Measurements from ENCODE around the gene CYP26C1.

CYP26C1 gene

DNA sequence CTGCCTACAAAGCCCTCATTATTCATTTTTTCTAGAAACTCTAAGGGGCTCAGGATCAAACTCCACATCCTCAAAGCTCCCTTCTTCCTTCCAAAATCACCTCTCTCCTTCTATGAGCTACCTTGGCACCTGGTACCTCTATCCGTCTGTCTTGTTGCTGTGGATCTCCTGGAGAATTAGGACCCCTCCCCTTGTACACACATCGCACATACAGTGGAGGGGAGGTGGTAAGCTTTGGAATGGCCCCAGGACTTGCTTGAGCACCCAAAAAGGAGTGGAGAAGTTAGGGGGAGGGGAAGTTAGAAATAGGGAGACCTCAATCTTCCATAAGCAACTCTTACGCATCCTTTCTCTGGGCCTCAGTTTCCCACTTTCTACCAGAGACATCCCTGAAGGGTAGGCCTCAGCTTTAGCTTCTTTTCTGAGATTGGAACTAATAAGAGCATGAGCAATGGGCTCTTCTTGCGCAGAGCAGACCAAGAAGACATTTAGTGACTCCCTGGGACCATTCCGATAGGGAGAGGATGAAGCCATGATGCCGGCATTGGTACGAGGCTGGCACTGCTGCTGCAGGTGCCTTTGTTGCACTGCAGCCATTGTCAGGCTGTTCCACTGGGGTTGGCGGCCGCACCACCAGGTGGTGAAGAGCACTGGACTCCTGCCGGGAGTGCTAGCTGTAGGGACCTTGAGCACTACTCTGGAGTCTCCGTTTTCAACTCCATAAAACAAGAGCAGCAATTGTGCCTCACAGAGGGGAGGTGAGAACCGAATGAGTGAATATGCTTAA, 4.5 kb downstream of the CYP26C1 start:
- no peak for DNase-seq (ENCODE audit: low read depth in 2 of 2)

DNA sequence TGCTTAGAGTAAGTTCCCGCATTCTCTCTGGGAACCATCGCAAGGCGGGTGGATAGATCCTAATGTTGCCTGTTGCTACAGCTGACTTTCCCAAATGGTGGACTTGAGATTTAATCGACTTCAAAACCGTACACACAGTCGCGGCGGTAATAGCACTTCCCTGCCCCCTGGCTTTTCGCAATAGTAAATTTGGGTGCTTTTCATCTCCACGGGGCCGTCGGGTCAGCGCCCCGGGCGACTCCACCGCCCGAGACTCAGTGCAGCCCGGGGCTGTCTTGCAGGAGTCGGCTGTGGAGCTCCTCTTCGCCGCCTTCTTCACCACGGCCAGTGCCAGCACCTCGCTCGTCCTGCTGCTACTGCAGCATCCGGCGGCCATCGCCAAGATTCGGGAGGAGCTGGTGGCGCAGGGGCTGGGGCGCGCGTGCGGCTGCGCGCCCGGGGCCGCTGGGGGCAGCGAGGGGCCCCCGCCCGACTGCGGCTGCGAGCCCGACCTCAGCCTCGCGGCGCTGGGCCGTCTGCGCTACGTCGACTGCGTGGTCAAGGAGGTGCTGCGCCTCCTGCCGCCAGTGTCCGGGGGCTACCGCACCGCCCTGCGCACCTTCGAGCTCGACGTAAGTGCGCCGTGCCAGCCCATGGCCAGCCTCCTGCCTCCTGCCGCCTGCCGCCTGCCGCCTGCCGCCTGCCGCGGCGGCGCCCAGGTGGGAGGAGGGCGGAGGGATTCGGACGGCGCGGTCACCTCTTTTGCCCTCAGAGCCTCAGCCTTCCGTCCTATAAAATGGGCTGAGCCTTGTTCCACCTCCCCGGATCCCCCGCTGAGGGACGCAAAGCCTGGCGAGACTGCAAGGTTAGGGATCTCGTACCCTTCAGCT, 5.3 kb downstream of the CYP26C1 start:
- DNase-seq (ENCODE audit: low read depth in 2 of 2), result no peak

DNA sequence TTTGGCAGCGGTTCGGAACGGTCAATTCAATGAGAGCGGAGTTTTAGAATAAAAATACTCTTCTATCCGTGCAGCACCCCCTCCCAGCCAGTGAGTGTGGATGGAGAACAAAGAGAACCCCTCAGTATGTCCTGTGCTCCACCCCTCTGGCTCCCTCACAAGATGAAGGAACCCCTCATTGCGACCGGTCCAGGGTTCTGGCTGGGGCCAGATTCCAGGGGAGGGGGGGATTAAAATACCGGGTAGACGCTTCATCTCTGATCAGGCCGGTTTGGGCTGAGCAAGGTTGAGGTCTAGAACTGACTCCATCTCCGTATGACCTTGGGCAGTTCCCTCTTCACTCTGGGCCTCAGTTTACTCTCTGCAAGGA, 5.9 kb downstream of the CYP26C1 start:
- DNase-seq (ENCODE audit: low read depth in 2 of 2), result no peak

DNA sequence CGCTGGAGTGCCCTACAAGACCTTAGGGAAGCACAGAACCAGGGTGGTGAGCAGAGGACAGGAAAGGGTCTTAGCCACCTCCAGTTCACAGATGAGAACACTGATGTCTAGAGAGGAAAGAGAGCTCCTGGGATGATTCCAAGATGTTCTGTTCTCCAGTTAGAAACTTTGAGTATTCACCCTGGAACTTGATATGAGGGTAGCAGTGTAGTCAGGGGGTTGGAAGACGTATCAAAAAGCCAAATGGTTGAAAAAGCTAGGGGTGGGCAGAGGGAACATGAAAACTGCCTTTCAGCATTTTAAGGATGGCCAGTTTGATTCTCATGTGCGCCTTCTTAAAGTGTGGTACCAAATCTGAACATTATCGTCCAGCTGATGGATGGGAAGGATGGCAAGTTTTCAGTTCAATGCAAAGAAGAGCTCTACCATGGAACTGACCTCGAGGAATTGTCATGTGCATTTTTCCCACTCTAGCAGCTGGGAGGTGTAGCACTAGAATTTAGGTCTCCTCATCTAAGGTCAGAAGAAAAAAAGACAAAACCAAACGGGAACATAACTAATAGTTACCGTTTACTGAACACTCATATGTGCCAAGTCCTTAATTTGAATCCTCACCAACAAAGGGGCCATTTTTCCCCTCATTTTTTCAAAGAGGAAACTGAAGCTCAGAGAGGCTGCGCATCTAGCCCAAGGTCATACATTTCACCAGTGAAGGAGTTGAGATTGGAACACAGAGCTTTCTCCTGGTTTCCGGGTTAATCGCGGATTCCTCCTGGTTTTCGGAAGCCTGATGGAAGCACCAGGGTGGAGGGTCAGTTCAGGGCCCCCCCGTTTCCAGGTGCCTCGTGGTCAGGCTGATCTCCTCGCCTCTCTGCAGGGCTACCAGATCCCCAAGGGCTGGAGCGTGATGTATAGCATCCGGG, 7.1 kb downstream of the CYP26C1 start:
- no peak for DNase-seq (ENCODE audit: low read depth in 2 of 2)

DNA sequence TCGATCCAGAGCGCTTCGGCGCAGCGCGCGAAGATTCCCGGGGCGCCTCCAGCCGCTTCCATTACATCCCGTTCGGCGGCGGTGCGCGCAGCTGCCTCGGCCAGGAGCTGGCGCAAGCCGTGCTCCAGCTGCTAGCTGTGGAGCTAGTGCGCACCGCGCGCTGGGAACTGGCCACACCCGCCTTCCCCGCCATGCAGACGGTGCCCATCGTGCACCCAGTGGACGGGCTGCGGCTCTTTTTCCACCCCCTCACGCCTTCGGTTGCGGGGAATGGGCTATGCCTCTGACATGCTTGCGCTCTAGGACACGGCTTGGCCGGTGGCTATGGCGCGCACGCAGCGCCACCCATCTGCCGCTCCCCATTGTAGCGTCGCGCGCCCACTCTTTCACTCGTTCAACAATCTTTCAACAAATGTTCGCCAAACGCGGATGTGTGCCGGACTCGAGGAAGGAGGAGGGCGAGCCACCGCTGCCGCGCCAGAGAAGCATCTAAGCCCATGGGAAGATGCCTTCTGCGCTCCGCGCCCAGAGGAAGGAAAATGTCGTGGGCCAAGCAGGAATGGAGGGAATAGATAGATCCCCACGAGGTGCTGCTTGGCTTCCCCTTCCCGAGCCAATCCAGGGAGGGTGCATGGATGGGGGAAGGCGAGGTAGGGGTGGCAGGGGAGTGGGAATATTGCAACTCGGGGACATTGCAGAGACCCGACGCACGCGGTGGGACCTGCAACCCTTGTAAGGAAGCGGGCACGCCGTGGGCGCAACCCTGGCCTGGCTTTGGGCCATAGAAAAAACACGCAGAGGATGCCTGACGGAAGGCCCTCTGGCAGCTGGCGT, 8.0 kb downstream of the CYP26C1 start:
- DNase-seq (ENCODE audit: low read depth in 2 of 2), result no peak

DNA sequence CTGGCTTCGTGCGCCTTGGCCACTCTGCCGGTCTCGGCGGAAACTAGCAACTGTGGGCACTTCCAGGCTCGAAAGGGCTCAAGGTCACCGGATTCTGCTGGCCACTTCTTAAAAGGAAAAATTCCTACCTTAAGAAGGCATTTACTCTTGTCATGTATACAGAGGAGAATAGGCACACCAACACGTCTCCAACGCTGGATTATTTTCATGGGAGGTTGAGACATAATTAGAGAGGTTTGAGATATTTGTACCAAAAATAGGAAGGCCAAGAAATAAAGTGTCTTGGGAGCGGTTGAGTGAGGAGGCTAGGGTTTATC, 8.6 kb downstream of the CYP26C1 start:
- no peak for DNase-seq (ENCODE audit: low read depth in 2 of 2)

DNA sequence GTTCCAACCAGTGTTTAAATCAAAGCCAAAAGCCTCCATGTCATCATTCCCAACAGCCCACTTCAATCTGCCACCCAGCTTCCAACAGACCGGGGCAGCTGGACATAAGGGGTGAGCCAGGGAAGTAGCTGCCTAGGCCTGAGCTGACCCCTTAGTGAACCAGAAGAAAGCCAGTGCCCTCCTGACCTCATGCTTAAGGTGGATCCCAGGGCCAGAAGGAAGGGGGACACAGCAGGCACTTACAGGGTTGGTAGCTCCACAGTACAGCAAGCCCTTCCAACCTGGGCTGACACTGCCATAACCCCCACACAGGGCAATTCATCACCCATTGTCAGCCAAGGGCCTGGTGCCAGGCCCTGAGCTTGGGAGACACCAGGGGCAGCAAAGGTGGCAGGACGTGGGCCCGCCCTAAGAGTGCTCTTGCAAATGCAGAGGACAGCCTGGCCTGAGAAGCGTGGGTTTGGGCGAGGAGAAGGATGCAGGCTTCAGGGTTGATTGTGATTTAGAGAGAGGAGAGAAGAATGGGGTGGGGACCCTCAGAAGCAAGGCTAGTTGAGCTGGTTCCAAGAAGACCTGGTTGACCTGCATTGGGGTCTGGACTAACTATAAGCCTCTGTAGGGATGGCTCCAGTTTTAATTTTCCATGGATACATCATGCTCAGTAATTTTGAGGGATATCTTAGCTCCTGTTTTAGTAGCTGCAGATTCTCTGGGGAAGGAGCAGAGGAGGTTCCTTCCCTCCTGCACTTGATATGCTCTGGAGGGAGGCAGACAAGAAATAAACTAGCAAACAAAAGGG, 10.0 kb downstream of the CYP26C1 start:
- DNase-seq (ENCODE audit: low read depth in 2 of 2), result no peak

DNA sequence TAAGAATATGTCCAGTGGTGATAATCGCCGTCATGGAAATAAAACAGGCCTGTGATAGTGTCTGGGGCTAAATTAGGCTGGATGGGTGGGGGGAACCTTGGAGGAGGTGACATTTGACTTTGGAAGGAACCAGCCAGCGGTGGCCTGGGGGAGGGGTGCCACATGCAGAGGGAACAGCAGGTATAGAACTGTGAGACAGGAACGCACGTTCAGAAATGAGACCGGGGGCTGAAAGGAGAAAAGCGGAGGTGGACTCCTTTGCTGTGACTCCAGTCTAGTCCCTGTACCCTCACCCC, 10.5 kb downstream of the CYP26C1 start:
- no peak for DNase-seq (ENCODE audit: low read depth in 2 of 2)

DNA sequence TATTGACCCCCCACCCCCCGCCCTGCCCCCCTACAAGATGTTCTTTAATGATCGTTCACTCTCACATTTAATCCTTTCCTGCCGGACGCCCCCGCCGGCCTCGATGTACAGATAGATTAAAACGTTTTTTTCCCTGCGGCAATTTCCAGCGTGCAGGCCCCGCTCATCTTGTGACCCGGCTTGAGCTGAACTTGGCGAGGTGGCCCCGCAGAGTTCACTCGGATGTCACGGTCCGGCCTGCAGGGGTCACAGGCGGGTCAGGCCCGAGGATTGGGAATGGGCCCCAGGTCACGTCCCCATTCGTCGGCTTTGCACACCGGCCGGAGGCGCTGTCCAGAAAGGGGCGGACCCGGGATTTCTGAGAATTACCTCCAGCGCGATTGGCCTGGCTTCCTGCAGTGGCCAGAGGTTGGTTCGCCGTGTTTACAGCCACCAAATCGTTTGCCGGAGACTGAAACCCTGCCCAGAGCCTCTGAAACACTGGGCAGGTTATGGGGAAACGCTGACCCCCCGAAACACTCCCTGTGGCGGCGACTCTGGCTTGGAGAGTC, 11.2 kb downstream of the CYP26C1 start:
- no peak for DNase-seq (ENCODE audit: low read depth in 2 of 2)

DNA sequence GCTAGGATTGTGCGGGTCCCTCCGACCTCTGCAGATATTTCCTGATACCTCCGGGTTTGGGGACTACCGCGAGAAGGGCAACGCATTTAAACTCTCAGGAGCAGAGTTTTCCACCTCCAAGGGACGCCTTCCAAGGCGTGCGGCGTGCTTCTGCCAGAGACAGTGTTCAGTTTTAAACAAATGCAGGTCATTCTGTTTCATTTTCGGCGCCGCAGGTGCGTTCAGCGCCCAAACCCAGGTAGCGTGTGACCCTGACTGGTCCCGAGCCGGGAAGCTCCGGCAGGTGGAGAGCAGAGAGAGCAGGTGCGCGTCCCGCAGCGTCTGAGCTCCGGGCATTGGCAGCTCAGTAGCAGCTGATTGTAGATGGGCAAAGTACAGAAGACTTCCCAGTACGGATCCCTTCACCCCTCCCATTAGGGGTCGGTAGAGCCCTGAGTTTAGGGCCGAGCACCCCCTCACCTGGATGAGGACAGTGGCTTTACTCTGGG, 11.7 kb downstream of the CYP26C1 start:
- no peak for DNase-seq (ENCODE audit: low read depth in 2 of 2)

DNA sequence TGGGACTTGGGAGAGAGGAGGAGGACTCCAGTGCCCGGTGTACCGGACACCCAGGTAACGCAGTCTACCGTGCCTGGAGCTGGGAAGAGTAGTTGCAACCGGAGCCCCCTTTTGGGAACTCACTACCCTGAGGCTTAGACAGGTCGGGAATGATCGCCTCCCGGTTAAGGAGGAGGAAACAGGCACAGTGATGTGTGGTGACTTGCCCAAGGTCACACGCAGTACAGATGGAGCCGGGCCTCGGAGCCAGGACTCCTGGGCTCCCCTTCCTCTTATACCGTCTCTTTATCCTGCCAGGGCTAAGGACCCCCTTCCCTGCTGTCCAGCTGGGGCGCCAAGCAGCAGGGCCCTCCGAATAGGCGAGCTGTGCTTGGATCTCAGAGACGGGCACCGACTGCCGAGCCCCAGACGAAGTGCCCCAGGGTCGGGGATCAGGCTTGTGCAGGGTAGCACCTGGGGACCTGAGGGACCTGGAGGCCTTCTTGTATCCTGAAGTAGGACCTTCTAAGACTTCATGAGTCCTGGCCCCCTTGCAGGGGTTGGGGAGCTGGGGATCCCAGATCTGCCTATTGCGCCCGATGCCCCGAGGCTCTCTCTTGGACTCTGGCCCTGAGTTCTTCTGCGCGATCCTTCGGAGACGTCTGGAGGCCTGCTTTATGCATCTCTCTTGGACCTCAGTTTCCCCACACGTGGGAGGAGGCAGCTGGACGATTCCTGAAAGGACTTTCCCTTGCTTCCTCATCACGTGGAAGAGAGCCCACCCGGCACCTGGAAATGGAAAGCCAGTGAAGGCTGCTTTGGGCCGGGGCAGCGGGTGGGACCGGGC, 12.3 kb downstream of the CYP26C1 start:
- DNase-seq (ENCODE audit: low read depth in 2 of 2), result no peak

DNA sequence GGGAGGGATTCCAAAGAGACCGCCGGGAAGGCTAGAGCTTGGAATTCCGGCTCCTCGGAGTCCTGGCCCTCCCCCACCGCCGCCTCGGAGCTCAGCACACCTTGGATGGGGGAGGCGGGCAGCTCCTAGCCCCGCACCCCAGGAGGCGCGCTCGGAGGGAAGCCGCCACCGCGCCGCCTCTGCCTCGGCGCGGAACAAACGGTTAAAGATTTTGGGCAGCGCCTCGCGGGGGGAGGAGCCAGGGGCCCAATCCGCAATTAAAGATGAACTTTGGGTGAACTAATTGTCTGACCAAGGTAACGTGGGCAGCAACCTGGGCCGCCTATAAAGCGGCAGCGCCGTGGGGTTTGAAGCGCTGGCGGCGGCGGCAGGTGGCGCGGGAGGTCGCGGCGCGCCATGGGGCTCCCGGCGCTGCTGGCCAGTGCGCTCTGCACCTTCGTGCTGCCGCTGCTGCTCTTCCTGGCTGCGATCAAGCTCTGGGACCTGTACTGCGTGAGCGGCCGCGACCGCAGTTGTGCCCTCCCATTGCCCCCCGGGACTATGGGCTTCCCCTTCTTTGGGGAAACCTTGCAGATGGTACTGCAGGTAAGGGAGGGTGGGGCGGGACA, 13.0 kb downstream of the CYP26C1 start, which contains the start of gene CYP26A1:
CYP26A1 (plus strand) TSS at position 355 of the 608 bp plus-strand sequence; CDS start at position 397, 42 bp downstream.
- DNase-seq (ENCODE audit: low read depth in 2 of 2), result no peak

DNA sequence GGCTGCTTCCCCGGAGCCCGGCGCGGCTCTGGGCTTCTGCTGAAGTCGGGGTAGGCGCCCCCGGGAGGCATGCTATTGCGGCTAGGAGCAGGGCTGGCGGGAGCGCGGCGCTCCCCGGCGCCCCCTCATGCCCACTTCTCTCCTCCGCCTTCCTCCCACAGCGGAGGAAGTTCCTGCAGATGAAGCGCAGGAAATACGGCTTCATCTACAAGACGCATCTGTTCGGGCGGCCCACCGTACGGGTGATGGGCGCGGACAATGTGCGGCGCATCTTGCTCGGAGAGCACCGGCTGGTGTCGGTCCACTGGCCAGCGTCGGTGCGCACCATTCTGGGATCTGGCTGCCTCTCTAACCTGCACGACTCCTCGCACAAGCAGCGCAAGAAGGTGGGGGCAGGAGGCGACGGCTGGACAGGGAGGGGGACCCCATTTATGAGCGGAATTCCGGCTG, 13.6 kb downstream of the CYP26C1 start:
- no peak for DNase-seq (ENCODE audit: low read depth in 2 of 2)

DNA sequence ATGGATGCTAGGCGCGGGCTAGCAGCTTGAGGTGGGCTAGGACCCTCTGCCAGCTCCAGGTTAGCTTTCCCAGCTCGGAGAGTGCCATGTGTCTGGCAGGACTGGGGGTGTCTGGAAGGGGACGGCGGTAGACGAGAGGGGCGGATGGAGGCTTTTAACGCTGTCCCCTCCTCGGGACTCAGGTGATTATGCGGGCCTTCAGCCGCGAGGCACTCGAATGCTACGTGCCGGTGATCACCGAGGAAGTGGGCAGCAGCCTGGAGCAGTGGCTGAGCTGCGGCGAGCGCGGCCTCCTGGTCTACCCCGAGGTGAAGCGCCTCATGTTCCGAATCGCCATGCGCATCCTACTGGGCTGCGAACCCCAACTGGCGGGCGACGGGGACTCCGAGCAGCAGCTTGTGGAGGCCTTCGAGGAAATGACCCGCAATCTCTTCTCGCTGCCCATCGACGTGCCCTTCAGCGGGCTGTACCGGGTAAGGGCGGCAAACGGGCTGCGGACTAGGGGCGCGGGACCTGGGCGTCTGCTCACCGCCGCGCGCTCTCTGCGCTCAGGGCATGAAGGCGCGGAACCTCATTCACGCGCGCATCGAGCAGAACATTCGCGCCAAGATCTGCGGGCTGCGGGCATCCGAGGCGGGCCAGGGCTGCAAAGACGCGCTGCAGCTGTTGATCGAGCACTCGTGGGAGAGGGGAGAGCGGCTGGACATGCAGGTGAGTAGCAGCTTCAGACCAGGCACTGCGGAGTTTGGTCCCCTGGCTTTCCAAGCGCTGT, 14.2 kb downstream of the CYP26C1 start:
- DNase-seq (ENCODE audit: low read depth in 2 of 2), result no peak

DNA sequence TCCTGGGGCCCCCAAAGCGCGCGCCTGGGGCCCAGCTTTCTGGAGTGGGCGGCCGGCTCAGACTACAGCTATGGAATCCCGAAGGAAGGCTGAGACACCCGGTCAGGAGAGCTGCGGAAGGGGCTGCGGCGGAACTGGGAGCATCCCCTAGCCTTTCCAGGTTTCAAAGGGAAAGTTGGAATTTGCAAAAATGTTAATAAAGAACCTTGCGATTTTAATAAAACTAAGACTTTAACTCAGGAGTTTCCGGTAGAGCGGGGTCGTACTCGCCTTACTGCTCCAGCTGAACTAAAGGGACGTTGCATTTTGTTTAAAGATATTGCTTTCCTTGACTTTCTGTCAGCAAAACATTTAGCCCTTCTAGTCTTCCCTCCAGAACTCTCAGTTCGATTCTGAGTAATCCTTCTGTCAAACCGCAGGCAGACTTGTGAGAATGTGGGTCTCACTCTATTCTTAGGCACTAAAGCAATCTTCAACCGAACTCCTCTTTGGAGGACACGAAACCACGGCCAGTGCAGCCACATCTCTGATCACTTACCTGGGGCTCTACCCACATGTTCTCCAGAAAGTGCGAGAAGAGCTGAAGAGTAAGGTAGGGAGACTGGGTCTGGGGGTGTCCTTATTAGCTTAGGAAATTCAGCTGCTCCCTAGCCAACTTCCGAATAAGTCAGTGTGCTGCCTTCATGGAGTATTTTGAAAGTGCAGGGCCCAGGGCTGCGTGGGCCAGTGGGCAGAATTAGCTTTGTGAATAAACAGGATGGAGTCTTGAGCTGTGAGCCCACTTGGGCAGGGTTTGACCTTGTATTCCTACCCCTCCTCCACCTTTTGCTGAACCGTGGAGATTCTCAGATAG, 15.0 kb downstream of the CYP26C1 start:
- no peak for DNase-seq (ENCODE audit: low read depth in 2 of 2)

DNA sequence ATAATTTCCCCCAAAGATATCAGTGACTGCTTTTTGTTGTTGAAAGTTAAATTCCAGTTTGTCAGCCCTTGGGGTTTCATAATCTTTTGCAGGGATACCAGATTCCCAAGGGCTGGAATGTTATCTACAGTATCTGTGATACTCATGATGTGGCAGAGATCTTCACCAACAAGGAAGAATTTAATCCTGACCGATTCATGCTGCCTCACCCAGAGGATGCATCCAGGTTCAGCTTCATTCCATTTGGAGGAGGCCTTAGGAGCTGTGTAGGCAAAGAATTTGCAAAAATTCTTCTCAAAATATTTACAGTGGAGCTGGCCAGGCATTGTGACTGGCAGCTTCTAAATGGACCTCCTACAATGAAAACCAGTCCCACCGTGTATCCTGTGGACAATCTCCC, 16.3 kb downstream of the CYP26C1 start:
- DNase-seq (ENCODE audit: low read depth in 2 of 2), result no peak

DNA sequence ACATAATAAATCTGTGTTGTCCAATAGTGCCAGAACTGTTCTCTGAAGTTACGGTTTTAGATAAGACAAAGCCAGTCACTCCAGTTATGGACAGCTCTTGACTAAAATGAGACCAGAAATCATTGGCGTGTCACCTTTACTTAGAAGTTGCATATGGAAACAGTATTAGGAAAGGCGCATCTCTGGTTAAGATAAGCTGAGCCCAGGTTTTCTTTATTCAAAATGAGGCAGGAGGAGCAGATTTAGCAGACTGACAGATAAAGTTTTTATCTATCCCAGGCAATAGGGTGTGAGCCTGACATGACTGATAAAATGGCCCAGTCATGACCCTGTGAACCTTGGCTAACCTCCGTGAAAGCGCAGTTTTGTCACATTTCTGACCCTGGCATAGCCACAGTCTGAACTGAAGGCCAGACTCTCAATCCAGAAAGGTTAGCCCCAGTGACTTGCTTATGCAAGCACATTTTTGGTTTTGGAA, 17.3 kb downstream of the CYP26C1 start:
- no peak for DNase-seq (ENCODE audit: low read depth in 2 of 2)
